HG03103 (cell line): Measurements from ENCODE around the gene C22orf42.
"Not testable (repeated sequence)": the region's sequence is repeated elsewhere in the genome, so short reads cannot be mapped to it uniquely, and the experiment has no call there.

Experiments
- ATAC-seq: cut with Tn5 transposase; IDR thresholded peaks from one replicate; pipeline ENCODE4 v1.9.1; 2021; ENCODE audit warnings: low read depth; ENCODE audit not compliant: unreplicated experiment

C22orf42 gene

DNA sequence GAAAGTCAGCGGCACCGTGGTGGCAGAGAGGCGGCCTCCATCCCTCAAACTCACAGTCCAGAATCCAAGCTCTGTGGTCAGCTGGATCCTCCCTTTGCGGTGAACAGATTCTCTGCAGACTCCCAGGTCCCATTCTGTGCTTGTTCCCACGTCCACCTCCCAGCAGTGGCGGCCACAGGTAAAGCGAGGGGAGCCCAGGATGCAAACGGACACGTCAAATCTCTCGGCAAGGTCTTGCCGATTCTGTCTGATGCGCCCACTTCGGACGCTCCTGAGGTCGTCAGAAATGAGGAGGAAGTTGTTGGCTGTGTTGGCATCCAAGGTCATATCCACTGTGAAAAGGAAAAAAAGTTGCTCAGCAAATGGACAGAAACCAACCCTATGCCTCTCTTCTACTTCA is 31.9 kb upstream of the C22orf42 start:
- not testable (repeated sequence) for ATAC-seq

GRCh38 chr22:32185821-32186220 is 26.7 kb upstream of the C22orf42 start:
- no peak for ATAC-seq

DNA sequence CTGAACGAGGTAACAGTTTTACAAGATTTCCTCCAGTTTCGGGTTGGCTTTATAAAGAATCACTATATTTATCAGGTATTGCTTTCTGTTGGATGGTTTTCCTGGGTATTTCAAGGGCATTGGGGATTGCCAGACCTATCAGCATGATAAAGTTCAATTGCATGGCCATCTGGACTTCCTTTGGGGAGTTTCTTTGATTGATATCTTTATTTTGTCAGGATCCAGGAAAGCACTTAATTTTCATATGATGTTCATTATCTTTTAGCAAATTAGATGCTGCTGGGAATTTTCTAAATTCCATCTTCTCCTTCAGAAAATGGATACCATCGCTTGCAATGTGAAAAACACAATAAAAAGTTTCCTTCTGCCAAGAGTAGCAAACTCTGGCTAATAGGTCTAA is 24.5 kb upstream of the C22orf42 start:
- no peak for ATAC-seq

DNA sequence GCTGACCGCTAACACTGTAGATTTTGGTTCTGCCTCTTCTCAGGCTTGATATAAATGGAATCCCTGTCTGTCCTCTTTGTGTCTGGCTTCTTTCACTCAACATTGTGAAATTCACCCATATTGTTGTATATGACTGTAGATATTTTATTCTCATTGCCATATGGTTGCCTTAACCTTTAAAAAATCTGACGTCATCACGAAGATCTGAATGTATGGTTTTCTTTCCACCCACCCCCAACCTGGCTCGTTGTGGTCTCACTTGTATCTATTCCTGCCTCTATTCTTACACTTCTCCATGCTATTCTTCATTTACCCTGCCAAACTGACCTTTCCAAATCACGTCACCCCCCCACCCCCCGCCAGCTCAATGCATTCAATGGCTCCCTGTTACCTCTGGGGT is 21.9 kb upstream of the C22orf42 start:
- ATAC-seq: no peak

GRCh38 chr22:32177221-32177765 is 18.2 kb upstream of the C22orf42 start:
- ATAC-seq: no peak

- ATAC-seq: no peak
Observed at GRCh38 chr22:32175683-32176644, 16.9 kb upstream of the C22orf42 start.

GRCh38 chr22:32175115-32175514 is 16.0 kb upstream of the C22orf42 start:
- ATAC-seq: no peak

GRCh38 chr22:32165681-32166080 is 6.6 kb upstream of the C22orf42 start:
- ATAC-seq: no peak

GRCh38 chr22:32164075-32164860 is 5.2 kb upstream of the C22orf42 start:
- ATAC-seq: no peak

GRCh38 chr22:32160411-32160810 is 1.3 kb upstream of the C22orf42 start:
- ATAC-seq: not testable (repeated sequence)

- ATAC-seq: not testable (repeated sequence)
Observed at GRCh38 chr22:32157632-32158031, 1.5 kb downstream of the C22orf42 start.

DNA sequence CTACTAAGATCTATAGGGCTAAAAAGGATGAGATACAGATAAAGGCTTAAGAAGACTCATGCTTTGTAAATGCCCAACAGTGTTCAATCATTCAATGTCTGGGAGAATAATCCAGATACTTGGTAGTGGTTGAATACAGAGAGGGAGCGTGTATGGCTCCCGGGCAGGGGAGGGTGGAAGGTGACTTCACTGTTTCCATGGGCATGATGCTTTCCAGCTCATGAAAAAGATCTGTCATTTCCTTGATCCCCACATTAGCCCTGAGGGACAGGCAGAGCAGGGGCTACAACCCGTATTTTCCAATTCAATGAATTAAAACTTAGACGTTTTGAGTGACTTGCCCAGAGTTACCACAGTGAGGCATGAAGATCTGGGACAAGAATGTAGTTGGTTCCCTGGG is 4.4 kb downstream of the C22orf42 start:
- ATAC-seq: not testable (repeated sequence)

DNA sequence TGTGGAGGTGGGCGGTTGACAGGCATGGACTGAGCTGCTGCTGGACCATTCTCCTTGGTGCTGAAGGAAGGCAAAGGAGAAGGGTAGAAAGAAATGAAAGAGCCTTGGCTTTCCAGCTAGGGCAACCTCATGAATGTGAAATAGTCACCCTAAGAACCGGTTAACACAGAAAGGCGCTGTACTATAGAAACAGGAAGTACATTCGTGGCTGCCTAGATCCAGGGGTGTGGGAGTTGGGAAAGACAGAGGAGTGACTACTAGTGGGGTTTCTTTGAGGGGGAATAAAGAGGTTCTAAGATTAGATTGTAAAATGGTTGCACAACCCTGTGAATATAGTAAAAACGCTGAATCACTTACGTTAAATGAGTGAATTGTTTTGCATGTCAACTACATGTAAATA is 7.5 kb downstream of the C22orf42 start:
- ATAC-seq: not testable (repeated sequence)

- ATAC-seq: not testable (repeated sequence)
Observed at GRCh38 chr22:32150647-32151046, 8.5 kb downstream of the C22orf42 start.

DNA sequence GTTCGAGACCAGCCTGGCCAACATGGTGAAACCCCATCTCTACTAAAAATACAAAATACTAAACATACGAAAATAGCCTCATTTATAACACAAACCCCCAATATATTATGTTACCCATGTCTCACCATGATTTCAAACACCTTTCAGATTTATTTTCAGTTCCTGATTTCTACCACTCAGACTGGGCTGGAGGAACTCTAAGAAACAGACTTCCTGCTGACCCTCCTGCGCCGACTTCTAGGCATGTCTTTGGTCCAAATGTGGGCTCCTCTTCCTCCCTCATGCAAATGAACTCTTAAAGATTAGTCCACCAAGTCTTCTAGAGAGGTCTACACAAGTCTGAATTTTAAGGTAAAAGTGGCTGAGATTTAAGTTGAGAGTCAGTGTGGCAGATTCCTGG is 10.7 kb downstream of the C22orf42 start:
- not testable (repeated sequence) for ATAC-seq

- ATAC-seq: not testable (repeated sequence)
Observed at GRCh38 chr22:32147128-32147527, 12.0 kb downstream of the C22orf42 start.

- no peak for ATAC-seq
Observed at GRCh38 chr22:32144496-32145274, 14.4 kb downstream of the C22orf42 start.

DNA sequence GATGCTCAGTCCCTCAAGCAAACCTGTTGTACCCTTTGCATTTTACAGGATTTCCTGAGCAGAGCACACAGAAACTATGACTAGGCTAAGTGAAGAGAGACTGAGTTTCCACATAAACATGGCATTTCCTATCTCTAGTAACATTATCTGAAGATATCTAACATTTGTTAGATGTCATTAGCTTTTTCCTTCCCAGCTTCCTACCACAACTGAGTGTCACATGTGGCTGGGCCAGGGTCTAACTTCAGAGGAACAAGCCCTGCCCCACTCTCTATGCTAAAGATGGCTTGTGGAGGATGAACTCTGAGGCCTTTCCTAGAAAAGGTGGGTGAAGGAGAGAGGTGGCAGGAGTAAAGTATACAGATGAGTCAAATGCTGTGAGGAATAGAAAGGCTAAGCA is 16.5 kb downstream of the C22orf42 start:
- ATAC-seq: no peak

- not testable (repeated sequence) for ATAC-seq
Observed at GRCh38 chr22:32140688-32141087, 18.4 kb downstream of the C22orf42 start.

DNA sequence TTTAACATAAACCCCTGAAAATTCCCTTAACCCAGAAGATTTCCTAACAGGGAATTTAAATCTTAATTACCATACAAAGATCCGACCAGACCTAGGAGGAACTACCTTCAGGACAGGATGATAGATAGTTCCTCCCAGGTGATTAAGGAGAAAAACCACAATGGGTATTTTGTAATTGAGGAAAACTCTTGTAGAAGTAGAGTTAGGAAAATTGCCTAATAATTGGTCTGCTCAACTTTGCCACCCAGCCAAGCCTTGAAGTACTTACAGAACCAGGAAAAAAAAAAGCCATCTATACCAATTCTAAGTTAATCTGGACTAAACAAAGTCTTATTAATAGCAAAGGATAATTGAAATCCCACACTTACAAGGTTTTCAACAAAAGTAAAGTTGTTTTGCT is 20.5 kb downstream of the C22orf42 start:
- not testable (repeated sequence) for ATAC-seq
